ENCODE results near the gene CUX1. TPM values are rescaled to one million over a fixed set of nuclear protein-coding genes. Genes with fewer than 3 reads are reported as not detected.

Gene CUX1
- total RNA-seq, 1 donor from 2014 or later: 18.3 TPM

DNA sequence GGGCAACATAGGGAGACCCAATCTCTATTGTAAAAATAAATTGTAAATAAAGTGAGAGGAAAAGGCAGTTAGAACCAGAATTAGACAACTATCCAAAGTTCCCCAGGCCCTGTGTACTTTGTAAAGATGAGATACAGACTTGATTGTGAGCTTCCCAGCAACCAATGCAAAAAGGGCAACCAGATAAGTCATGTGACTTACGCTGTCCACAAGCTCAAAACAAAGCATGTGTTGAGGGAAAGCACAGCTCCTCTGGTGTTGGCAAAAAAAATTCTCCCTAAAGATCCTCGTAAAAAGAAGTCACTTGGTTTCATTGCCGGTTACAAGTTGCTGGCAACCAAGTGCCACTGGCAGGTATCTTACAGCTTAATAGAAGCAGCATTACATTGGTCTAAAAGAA is 154.0 kb downstream of the CUX1 start:
- Histone ChIP-seq H3K4me3 (ENCODE audit: low read length in 3 of 3) (no peak overlapping the region), H3K4me1 (ENCODE audit: control insufficient read depth in 3 of 3, insufficient read depth in 3 of 3, low read length in 3 of 3) (peaks cover 16 to 30% (median 29%) of the 10 kb centered on the region in 3 donors), H3K9ac (ENCODE audit: low read depth in 1 of 3, low read length in 3 of 3) (no peak overlapping the region), H3K9me3 (ENCODE audit: control insufficient read depth in 3 of 3, low read length in 3 of 3) (no peaks in the 10 kb centered on the region), H3K27ac (ENCODE audit: low read depth, low read length) (no peak overlapping the region), H3K36me3 (ENCODE audit: control insufficient read depth in 3 of 3, insufficient read depth in 3 of 3, low read length in 3 of 3) (no peaks in the 10 kb centered on the region), H3K27me3 (ENCODE audit: control insufficient read depth in 3 of 3, insufficient read depth in 3 of 3, low read length in 3 of 3) (no peaks in the 10 kb centered on the region)

DNA sequence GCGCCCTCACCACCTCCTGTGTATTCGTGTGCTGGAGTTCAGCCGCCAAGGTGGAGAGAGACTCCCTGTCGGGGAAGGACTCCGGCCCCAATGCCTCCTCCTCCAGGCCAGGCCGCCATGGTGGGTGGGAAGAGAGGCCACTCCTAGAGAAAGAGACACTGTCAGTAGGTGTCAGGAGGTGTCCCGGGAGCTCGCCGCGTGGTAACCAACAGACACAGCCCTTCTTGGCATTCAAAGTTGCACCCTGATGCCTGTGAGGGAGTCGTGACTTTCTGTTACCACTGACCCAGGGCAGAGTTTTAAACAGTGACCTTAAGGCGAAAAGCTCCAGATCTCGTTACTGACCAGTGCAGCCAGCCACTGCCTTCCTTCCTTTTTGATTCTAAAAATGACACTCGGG is 155.2 kb downstream of the CUX1 start:
- no peaks in the 10 kb centered on the region for H3K27me3 ChIP-seq (ENCODE audit: control insufficient read depth in 3 of 3, insufficient read depth in 3 of 3, low read length in 3 of 3)
- H3K4me1 ChIP-seq (ENCODE audit: control insufficient read depth in 3 of 3, insufficient read depth in 3 of 3, low read length in 3 of 3): peaks cover 16 to 30% (median 29%) of the 10 kb centered on the region in 3 donors
- H3K4me3 ChIP-seq (ENCODE audit: low read length in 3 of 3): no peak overlapping the region
- no peaks in the 10 kb centered on the region for H3K36me3 ChIP-seq (ENCODE audit: control insufficient read depth in 3 of 3, insufficient read depth in 3 of 3, low read length in 3 of 3)
- H3K27ac ChIP-seq (ENCODE audit: low read depth, low read length): peak overlapping the region; percentile 87
- H3K9me3 ChIP-seq (ENCODE audit: control insufficient read depth in 3 of 3, low read length in 3 of 3): no peaks in the 10 kb centered on the region
- peak overlapping the region in 2 of 3 donors; percentile 55 to 72 for H3K9ac ChIP-seq (ENCODE audit: low read depth in 1 of 3, low read length in 3 of 3)

DNA sequence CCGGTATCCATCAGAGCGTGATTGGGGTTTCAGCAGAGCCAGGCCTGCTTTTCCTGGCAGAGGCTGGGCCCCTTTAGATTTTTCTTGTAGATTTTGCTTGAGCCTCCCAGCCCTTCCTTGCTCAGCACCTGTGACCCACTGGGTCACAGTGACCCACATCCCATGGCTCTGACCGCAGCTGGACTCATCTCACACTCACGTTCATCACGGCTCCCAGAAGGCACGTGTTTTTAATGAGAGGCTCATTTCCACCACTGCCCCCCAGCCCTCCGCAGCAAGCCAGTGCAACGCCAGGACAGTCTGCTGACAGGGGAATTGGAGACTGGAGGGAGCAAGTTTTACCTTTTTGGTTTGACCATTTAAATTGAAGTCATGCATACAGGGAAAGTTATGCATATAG is 155.7 kb downstream of the CUX1 start:
- H3K36me3 ChIP-seq (ENCODE audit: control insufficient read depth in 3 of 3, insufficient read depth in 3 of 3, low read length in 3 of 3): no peaks in the 10 kb centered on the region
- peak overlapping the region in 1 of 3 donors; percentile 13 for H3K4me3 ChIP-seq (ENCODE audit: low read length in 3 of 3)
- H3K27me3 ChIP-seq (ENCODE audit: control insufficient read depth in 3 of 3, insufficient read depth in 3 of 3, low read length in 3 of 3): no peaks in the 10 kb centered on the region
- peak overlapping the region in 2 of 3 donors; percentile 55 to 72 for H3K9ac ChIP-seq (ENCODE audit: low read depth in 1 of 3, low read length in 3 of 3)
- H3K27ac ChIP-seq (ENCODE audit: low read depth, low read length): peak overlapping the region; percentile 87
- H3K9me3 ChIP-seq (ENCODE audit: control insufficient read depth in 3 of 3, low read length in 3 of 3): no peaks in the 10 kb centered on the region
- H3K4me1 ChIP-seq (ENCODE audit: control insufficient read depth in 3 of 3, insufficient read depth in 3 of 3, low read length in 3 of 3): peaks cover 16 to 30% (median 29%) of the 10 kb centered on the region in 3 donors

DNA sequence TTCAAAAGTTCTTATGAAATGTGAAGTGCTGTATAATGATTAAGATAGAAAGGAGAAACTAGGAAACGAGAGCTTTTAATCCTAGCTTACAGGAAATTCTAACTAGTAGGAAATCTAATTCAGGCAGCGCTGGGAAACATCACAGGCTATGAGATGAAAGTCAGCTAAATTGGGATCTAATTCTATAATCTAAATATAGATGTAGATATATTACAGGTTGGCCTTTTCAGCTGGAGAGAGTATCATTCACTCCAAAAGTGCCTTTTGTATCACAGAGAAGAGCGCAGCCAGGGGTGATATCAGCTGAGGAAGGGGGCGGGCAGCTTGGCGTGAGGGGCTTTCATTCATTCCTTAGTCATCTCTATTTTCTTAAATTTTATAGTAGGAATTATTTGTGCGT is 157.0 kb downstream of the CUX1 start:
- no peaks in the 10 kb centered on the region for H3K27me3 ChIP-seq (ENCODE audit: control insufficient read depth in 3 of 3, insufficient read depth in 3 of 3, low read length in 3 of 3)
- no peak overlapping the region for H3K4me3 ChIP-seq (ENCODE audit: low read length in 3 of 3)
- peak overlapping the region in 2 of 3 donors; percentile 69 to 70 for H3K9ac ChIP-seq (ENCODE audit: low read depth in 1 of 3, low read length in 3 of 3)
- H3K36me3 ChIP-seq (ENCODE audit: control insufficient read depth in 3 of 3, insufficient read depth in 3 of 3, low read length in 3 of 3): no peaks in the 10 kb centered on the region
- peak overlapping the region; percentile 87 for H3K27ac ChIP-seq (ENCODE audit: low read depth, low read length)
- H3K4me1 ChIP-seq (ENCODE audit: control insufficient read depth in 3 of 3, insufficient read depth in 3 of 3, low read length in 3 of 3): peaks cover 16 to 32% (median 29%) of the 10 kb centered on the region in 3 donors
- no peaks in the 10 kb centered on the region for H3K9me3 ChIP-seq (ENCODE audit: control insufficient read depth in 3 of 3, low read length in 3 of 3)

DNA sequence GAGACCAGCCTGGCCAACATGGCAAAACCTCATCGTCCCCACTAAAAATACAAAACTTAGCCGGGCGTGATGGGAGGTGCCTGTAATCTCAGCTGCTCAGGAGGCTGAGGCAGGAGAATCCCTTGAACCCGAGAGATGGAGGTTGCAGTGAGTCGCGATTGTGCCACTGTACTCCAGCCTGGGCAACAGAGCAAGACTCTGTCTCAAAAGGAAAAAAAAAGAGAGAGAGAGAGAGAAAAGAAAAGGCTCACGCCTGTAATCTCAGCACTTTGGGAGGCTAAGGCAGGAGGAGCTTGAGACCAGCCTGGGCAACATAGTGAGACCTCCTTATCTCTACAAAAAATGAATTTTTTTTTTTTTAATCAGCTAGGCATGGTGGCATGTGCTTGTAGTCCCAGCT is 157.6 kb downstream of the CUX1 start:
- H3K9me3 ChIP-seq (ENCODE audit: control insufficient read depth in 3 of 3, low read length in 3 of 3): no peaks in the 10 kb centered on the region
- H3K27ac ChIP-seq (ENCODE audit: low read depth, low read length): peak overlapping the region; percentile 87
- no peak overlapping the region for H3K9ac ChIP-seq (ENCODE audit: low read depth in 1 of 3, low read length in 3 of 3)
- H3K27me3 ChIP-seq (ENCODE audit: control insufficient read depth in 3 of 3, insufficient read depth in 3 of 3, low read length in 3 of 3): no peaks in the 10 kb centered on the region
- peaks cover 16 to 36% (median 29%) of the 10 kb centered on the region in 3 donors for H3K4me1 ChIP-seq (ENCODE audit: control insufficient read depth in 3 of 3, insufficient read depth in 3 of 3, low read length in 3 of 3)
- H3K4me3 ChIP-seq (ENCODE audit: low read length in 3 of 3): no peak overlapping the region
- no peaks in the 10 kb centered on the region for H3K36me3 ChIP-seq (ENCODE audit: control insufficient read depth in 3 of 3, insufficient read depth in 3 of 3, low read length in 3 of 3)

DNA sequence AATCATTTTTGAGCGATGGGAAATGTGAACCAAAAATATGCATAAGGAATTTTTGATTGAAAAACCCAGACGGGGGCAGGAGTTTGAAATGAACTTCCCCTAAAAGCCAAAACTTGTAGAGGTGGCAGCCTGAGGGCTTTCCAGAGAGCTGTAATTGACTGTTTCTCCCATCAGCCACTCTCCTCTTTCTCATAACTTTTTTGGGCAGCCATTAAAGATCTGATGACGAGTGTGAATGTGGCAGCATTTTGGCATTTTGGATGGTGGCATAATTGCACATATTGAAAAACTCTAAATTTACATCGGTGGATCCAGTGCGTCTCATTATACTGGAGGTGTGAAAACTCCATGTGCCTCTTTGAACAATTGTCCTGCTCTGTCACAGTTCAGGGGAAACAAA is 159.0 kb downstream of the CUX1 start:
- H3K27ac ChIP-seq (ENCODE audit: low read depth, low read length): no peak overlapping the region
- no peaks in the 10 kb centered on the region for H3K9me3 ChIP-seq (ENCODE audit: control insufficient read depth in 3 of 3, low read length in 3 of 3)
- no peak overlapping the region for H3K9ac ChIP-seq (ENCODE audit: low read depth in 1 of 3, low read length in 3 of 3)
- no peak overlapping the region for H3K4me3 ChIP-seq (ENCODE audit: low read length in 3 of 3)
- peaks cover 16 to 36% (median 32%) of the 10 kb centered on the region in 3 donors for H3K4me1 ChIP-seq (ENCODE audit: control insufficient read depth in 3 of 3, insufficient read depth in 3 of 3, low read length in 3 of 3)
- H3K27me3 ChIP-seq (ENCODE audit: control insufficient read depth in 3 of 3, insufficient read depth in 3 of 3, low read length in 3 of 3): no peaks in the 10 kb centered on the region
- no peaks in the 10 kb centered on the region for H3K36me3 ChIP-seq (ENCODE audit: control insufficient read depth in 3 of 3, insufficient read depth in 3 of 3, low read length in 3 of 3)

DNA sequence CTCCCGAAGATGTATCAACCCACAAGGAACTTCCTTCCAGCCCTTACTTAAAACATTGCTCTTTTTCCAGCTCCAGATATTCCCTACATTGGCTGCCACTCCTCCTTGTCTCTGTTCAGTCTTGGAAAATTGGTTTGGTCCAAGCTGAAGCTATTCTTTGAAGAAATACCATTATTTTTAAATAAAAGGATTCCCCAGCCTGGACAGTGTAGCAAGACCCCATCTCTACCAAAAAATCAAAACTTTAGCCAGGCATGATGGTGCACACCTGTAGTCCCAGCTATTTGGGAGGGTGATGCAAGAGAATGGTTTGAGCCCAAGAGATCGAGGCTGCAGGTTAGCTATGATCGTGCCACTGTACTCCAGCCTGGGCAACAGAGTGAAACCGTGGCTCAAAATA is 159.8 kb downstream of the CUX1 start:
- Histone ChIP-seq H3K4me3 (ENCODE audit: low read length in 3 of 3) (no peak overlapping the region), H3K9ac (ENCODE audit: low read depth in 1 of 3, low read length in 3 of 3) (no peak overlapping the region), H3K4me1 (ENCODE audit: control insufficient read depth in 3 of 3, insufficient read depth in 3 of 3, low read length in 3 of 3) (peaks cover 16 to 35% (median 32%) of the 10 kb centered on the region in 3 donors), H3K27me3 (ENCODE audit: control insufficient read depth in 3 of 3, insufficient read depth in 3 of 3, low read length in 3 of 3) (no peaks in the 10 kb centered on the region), H3K9me3 (ENCODE audit: control insufficient read depth in 3 of 3, low read length in 3 of 3) (no peaks in the 10 kb centered on the region), H3K27ac (ENCODE audit: low read depth, low read length) (no peak overlapping the region), H3K36me3 (ENCODE audit: control insufficient read depth in 3 of 3, insufficient read depth in 3 of 3, low read length in 3 of 3) (no peaks in the 10 kb centered on the region)

DNA sequence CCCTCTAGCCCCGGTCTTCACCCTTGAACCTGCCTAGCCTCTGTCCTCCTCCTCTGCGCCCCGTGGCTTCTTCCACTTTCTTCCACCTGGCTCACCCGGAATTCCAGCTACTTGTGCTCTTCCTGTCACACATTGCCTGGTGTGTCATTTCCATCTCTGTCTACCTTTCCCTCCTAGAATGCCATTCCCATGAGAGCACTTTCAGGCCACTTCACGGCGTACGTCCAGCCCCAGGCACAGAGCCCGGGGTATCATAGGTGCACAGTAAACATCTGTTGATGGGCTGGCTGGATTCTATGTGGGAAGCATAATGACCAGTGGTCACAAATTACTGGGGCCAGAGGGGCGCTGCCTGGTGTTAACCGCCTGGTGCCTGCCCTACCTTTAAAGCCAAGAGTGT is 161.3 kb downstream of the CUX1 start:
- Histone ChIP-seq H3K9me3 (ENCODE audit: control insufficient read depth in 3 of 3, low read length in 3 of 3) (no peaks in the 10 kb centered on the region), H3K27ac (ENCODE audit: low read depth, low read length) (no peak overlapping the region), H3K4me1 (ENCODE audit: control insufficient read depth in 3 of 3, insufficient read depth in 3 of 3, low read length in 3 of 3) (peaks cover 11 to 22% (median 19%) of the 10 kb centered on the region in 3 donors), H3K36me3 (ENCODE audit: control insufficient read depth in 3 of 3, insufficient read depth in 3 of 3, low read length in 3 of 3) (no peaks in the 10 kb centered on the region), H3K4me3 (ENCODE audit: low read length in 3 of 3) (no peak overlapping the region), H3K27me3 (ENCODE audit: control insufficient read depth in 3 of 3, insufficient read depth in 3 of 3, low read length in 3 of 3) (no peaks in the 10 kb centered on the region), H3K9ac (ENCODE audit: low read depth in 1 of 3, low read length in 3 of 3) (no peak overlapping the region)

DNA sequence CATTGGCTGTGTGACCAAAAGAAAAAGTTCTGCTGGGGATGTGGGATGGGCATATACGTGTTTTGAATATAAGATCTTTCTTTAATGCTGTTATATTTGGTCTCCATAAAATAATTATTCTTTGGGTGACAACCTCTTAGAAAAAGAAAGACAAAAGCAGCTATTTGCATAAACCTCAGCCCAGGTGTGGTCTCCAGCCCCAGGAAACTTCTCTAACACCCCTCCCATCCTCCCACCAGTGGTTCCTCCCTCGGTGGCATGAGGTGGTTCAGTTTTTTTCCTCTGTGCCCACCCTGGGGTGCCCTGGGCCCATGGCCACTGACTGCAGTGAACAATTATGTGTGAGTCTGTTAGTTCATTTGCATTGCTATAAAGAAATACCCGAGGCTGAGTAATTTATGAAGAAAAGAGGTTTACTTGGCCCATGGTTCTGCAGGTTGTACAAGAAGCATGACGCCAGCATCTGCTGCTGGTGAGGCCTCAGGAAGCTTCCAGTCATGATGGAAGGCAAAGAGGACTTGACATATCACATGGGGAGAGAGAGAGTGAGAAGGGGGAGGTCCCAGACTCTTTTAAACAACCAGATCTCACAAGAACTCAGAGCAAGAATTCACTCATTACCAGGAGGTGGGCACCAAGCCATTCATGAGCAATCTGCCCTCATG is 165.9 kb downstream of the CUX1 start:
- Histone ChIP-seq H3K4me3 (ENCODE audit: low read length in 3 of 3) (no peak overlapping the region), H3K9ac (ENCODE audit: low read depth in 1 of 3, low read length in 3 of 3) (no peak overlapping the region), H3K27ac (ENCODE audit: low read depth, low read length) (no peak overlapping the region), H3K27me3 (ENCODE audit: control insufficient read depth in 3 of 3, insufficient read depth in 3 of 3, low read length in 3 of 3) (no peaks in the 10 kb centered on the region), H3K9me3 (ENCODE audit: control insufficient read depth in 3 of 3, low read length in 3 of 3) (no peaks in the 10 kb centered on the region), H3K4me1 (ENCODE audit: control insufficient read depth in 3 of 3, insufficient read depth in 3 of 3, low read length in 3 of 3) (peaks cover 18 to 27% (median 25%) of the 10 kb centered on the region in 3 donors), H3K36me3 (ENCODE audit: control insufficient read depth in 3 of 3, insufficient read depth in 3 of 3, low read length in 3 of 3) (no peaks in the 10 kb centered on the region)

DNA sequence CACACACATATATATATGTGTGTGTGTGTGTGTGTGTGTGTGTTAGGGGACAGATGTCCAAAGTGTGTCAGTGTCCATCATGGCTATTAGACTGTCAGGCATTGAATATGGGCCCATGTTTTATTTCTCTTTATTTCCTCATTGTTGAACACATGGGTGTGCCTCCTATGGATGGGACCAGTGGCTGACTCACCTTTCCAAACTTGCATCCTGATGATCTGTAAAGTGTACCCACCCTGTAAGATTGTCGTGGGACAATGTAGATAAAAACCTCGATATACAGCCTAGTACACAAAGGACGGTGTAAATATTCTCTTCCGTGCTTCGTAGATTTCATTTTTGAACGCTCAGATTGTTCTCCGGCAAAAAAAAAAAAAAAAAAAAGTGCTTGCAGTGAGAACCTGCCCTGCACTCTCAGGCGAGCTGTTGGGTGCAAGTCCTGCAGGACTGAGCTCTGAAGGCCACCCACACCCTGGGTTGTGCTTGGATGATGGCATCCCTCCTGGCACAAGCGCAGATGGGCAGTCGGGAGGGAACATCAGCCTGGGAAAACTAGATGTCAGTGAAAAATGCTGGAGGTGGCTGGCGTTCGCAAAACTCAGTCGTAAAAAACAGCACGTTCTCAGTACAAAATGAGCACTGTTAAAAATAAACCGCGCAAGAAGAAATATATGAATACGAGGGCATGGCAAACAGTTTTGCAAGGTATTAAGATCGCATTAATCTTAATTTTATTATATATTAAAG is 166.9 kb downstream of the CUX1 start:
- Histone ChIP-seq H3K9ac (ENCODE audit: low read depth in 1 of 3, low read length in 3 of 3) (no peak overlapping the region), H3K27ac (ENCODE audit: low read depth, low read length) (no peak overlapping the region)

More for the DNA sequence above, 166.9 kb downstream of the CUX1 start:
- Histone ChIP-seq H3K4me1 (ENCODE audit: control insufficient read depth in 3 of 3, insufficient read depth in 3 of 3, low read length in 3 of 3) (peaks cover 18 to 26% (median 25%) of the 10 kb centered on the region in 3 donors), H3K9me3 (ENCODE audit: control insufficient read depth in 3 of 3, low read length in 3 of 3) (no peaks in the 10 kb centered on the region), H3K27me3 (ENCODE audit: control insufficient read depth in 3 of 3, insufficient read depth in 3 of 3, low read length in 3 of 3) (no peaks in the 10 kb centered on the region), H3K36me3 (ENCODE audit: control insufficient read depth in 3 of 3, insufficient read depth in 3 of 3, low read length in 3 of 3) (no peaks in the 10 kb centered on the region), H3K4me3 (ENCODE audit: low read length in 3 of 3) (no peak overlapping the region)

All from skeletal muscle tissue (tissue), 4 donors.